ENCODE measurements around the gene GOLGA6L6.
"Not testable (repeated sequence)": the region's sequence is repeated elsewhere in the genome, so short reads cannot be mapped to it uniquely, and the experiment has no call there.

GRCh38 chr15:20497781-20498180 is 43.8 kb downstream of the GOLGA6L6 start:
- TF ChIP-seq CTCF (IDR thresholded peaks at IDR 0.05); ZFX (IDR thresholded peaks at IDR 0.05; ENCODE audit: borderline replicate concordance): not testable (repeated sequence)
